GM21786 (cell line): ENCODE measurements around the gene SEPTIN8.

Experiments used
- ATAC-seq: cut with Tn5 transposase; IDR thresholded peaks from one replicate; pipeline ENCODE4 v1.9.1; 2021; ENCODE audit not compliant: unreplicated experiment

The SEPTIN8 gene

DNA sequence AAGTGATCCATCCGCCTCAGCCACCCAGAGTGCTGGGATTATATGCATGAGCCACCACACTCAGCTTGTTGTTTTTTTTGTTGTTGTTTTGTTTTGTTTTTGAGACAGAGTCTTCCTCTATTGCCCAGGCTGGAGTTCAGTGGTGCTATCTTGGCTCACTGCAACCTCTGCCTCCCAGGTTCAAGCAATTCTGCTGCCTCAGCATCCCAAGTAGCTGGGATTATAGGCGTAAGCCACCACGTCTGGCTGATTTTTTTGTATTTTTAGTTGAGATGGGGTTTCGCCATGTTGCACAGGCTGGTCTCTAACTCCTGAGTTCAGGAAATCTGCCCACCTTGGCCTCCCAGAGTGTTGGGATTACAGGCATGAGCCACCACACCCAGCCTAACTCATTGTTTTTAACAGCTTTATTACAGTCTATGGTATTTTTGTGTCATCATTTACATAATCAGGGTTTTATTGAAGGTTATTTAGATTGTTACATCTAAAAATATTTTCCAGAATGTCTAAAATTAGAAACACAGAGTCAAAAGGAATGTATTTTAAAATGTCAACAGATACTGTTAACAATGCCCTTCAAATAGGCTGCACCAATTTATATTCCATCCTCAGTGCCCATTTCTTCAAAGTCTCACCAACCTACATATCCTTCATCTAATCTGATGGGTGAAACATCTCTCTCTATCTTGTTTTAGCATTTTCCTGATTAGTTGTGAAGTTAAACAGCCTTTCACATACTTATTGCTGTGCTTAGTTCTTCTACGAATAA, 58.3 kb downstream of the SEPTIN8 start:
- no peak for ATAC-seq

DNA sequence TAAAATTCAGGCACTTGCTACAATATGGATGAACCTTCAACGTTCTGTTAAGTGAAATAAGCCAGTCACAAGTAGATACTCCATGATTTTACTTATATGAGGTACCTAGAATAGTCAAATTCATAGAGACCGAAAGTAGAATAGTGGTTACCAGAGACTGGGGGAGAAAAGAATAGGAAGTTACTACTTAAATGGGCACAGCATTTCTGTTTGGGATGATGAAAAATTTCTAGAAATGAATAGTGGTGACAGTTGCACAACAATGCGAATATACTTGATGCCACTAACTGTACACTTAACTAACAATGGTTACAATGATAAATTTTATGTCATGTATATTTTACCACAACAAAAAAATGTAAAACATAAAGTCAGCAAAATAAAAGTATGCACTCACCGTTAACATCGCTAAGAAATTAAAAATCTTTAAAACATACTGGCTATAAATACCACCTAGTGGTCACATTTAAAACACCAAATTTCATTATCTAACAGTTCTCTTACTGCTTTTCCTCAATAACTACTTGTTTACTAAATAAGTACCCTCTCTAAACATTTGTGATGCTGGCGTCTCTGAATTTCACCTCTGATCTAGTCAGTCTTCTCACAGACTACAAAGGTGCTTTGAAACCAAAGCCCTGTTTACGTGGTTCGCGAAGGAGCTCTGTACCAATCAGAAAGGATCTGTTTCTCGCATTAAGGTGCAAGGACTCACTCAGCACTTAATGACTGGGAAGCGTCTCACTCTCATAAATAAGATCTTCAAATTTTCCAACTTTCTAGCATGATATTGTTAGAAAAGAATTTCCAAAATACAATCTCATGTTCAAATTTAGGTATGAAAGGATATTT, 62.4 kb downstream of the SEPTIN8 start:
- ATAC-seq = no peak

DNA sequence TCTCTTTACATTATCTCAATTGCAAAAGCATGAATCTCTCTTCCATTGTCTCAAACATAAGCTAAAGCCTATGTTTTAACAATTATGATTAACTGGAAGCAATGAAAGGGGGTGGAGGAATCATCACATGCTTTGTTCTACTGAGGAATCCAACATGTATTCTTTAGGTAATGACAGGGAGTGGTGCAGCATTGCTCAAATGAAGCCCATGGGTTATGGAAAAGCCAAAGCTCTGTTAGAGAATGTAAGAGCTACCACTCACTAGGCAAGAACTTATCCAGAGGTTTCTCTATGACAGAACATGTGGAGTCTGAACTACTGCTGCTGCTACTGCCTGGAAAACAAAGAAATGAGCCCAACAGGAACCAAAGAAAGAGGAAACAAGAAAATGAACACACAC, 68.4 kb downstream of the SEPTIN8 start:
- no peak for ATAC-seq

DNA sequence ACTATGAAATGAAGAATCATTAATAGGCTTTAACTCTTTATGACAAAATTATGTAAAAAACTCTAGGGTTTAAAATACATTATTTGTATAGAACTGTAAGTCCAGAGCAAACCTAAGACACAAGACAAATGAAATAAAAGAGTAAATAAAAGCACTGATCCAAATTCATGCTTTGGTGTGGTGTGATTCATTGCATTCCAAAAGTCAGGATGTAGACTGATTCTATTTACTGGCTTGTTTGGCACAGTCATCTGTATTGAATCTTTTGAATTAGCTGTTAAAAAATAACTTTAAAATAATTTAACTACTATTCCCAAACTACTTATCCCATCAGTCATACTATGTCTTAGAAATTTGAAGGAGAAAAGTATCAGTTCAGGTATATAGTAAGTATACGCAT, 72.2 kb downstream of the SEPTIN8 start:
- ATAC-seq = no peak
